Smooth muscle cell of trachea (primary cell): ENCODE results near the gene KPTN. TPM values are rescaled to one million over a fixed set of nuclear protein-coding genes. Genes with fewer than 3 reads are reported as not detected.

Experiments used
- total RNA-seq: library from RNA; depleted of rRNA; stranded (reverse); fragments of >200 nt; gene quantifications from 2 replicates; pipeline ENCODE4 v1.2.1, GENCODE V29; 2014

KPTN gene
- 5.4 and 8.1 TPM in 2 replicates for total RNA-seq

DNA sequence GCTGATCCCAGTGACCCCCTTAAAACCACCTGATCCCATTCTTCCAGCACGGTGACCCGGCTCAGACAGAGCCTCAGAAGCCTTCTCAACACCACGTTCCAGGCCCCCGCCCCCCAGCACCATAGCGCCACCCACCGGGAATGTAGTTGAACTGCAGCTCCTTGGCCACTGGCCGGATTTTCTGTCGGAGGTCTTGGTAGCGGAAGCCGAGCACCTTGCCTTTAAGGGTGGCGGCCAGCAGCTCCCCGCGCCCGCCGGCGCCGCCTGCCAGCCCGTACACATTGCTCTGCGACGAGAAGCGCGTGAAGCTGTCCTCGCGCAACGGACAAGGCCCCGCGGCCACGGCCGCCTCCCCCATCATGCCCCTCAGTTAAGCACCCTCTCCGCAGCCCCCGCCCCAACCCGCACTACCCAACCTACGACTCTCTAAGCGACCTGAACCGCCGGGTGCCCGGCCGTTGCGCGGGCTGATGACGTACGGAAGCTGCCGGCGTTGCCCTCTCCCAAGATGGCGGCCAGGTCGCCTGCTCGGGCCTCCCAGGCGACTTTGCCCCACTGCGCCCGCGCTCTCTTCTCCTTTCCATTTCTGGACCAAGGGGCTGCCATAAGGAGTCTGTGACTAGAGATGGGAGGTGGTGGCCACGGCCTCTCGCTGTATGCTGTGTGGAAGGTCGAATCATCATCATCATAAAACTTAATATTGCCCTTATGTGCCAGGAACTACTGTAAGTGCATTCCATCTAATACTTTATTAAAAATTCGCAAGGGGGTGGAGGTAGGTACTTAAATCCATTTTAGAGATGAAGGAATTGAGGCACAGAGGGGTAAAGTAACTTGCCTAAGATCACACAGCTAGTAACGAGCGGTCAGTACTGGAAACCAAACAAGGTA is at the start of gene KPTN:
TSS of gene KPTN (minus strand) at position 420 of the 891 bp plus-strand sequence. CDS start at position 361, 59 bp downstream.

DNA sequence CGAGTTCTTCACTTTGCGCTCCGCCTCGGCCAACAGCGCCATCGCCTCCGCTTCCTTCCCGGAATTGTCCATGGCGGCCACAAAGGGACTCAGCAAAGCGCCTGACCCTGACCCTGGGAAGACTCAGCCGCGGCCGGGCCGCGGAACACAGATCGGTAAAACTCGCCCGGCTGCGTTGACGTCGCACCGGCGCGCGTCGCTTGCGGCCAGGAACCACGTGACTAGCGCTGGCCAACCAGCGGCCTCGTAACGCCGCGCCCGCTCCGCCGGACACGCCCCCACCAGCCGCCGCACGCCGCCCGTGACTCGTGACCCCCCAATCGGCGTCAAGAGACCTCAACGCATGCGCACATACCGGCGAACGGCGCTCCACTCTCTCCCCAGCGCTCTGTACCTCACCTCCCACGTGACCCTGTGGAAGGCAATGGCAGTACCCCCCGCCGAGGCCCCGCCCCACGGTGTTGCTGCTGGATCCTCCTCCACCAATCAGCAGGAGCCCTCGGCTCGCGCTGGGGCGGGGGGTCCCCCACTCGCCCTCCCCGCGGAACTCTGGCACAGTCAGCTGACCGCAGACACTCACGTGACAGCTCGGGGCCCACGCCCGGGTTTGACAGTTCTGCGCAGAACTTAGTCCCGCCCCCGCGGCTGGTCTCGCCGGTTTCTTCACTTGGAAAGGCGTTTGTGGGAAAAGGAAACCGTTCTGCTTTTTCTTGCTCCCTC is 31.0 kb upstream of the KPTN start, which contains the start of gene NAPA:
TSS of gene NAPA (minus strand) at position 195 of the 720 bp plus-strand sequence. CDS start at position 72, 123 bp downstream.

DNA sequence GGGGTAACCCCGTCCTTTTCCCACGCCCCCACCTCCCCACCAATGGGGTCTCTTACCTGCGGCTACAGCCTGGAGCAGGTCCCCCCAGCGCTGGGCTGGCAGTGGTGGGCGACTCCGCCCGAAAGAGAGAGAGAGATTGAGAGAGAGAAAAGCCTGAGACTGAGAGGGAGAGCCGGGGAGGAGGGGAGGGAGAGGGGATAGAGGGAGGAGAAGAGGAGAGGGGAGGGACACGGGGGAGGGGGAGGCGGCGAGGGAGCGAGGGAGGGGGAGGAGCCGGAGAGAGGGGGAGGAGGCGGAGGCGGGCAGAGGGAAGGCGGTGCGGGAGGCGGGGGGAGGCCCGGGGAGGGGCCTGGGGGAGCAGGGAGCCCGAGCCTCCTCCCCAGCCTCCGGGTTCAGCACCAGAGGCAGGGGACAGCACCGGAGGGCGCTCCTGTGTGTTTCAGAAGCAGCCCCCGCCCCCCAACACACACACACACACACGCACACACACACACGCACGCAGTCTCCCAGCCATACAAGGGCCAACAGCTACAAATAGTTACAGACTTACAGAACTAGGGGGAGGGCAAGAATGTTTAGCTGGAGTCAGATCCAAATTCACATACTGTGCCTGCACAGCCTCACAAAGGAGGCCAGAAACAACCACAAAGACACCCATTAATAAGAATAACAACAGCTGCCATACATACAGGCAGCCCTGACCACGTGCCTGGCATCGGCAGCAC is 12.1 kb downstream of the KPTN start, which contains the start of gene SLC8A2:
TSS of gene SLC8A2 (minus strand) at position 161 of the 725 bp plus-strand sequence. CDS start 5,490 bp downstream, outside the sequence.

Other genes starting within 250 kb of the KPTN start
- gene CCDC9, start 227.7 kb downstream of the KPTN start, total RNA-seq: 8.9 and 10.6 TPM in 2 replicates
- gene INAFM1, start 209.3 kb downstream of the KPTN start, total RNA-seq: 2.5 and 4.0 TPM in 2 replicates
- gene C5AR1, start 174.4 kb downstream of the KPTN start, total RNA-seq: 0.17 TPM in 1 of 2 replicates, not detected in the other
- not detected in 2 replicates for gene C5AR2, start 152.0 kb downstream of the KPTN start, total RNA-seq
- 11.9 and 14.4 TPM in 2 replicates for gene DHX34, start 134.9 kb downstream of the KPTN start, total RNA-seq
- 27.1 and 61.9 TPM in 2 replicates for gene MEIS3, start 64.7 kb downstream of the KPTN start, total RNA-seq
- gene SLC8A2, start 12.3 kb downstream of the KPTN start, total RNA-seq: 0.33 TPM in 1 of 2 replicates, not detected in the other
- gene NAPA, start 30.8 kb upstream of the KPTN start, total RNA-seq: 89.8 and 98.9 TPM in 2 replicates
- gene ZNF541, start 88.9 kb upstream of the KPTN start, total RNA-seq: under 0.01 TPM in 1 of 2 replicates, not detected in the other
- 5.8 and 10.3 TPM in 2 replicates for gene BICRA, start 124.9 kb upstream of the KPTN start, total RNA-seq
- gene EHD2, start 229.2 kb upstream of the KPTN start, total RNA-seq: 244 and 347 TPM in 2 replicates